GM18511 (cell line): Measurements from ENCODE around the gene CATSPERD.
A peak's percentile ranks its signal among the peaks of the same experiment; 100 is the strongest.

Experiments used
- ATAC-seq: cut with Tn5 transposase; IDR thresholded peaks from one replicate; pipeline ENCODE4 v1.9.1; 2021; ENCODE audit warnings: mild to moderate bottlenecking, moderate library complexity; ENCODE audit not compliant: unreplicated experiment

The CATSPERD gene

GRCh38 chr19:5823579-5824281, 103.3 kb downstream of the CATSPERD start:
- no peak for ATAC-seq

- ATAC-seq, result no peak
Observed at GRCh38 chr19:5824751-5825150, 104.3 kb downstream of the CATSPERD start.

- ATAC-seq, result no peak
Observed at GRCh38 chr19:5825178-5825577, 104.7 kb downstream of the CATSPERD start.

GRCh38 chr19:5826531-5827341, 106.3 kb downstream of the CATSPERD start:
- ATAC-seq, result no peak

- ATAC-seq, result no peak
Observed at GRCh38 chr19:5827342-5827890, 107.0 kb downstream of the CATSPERD start.

GRCh38 chr19:5827891-5828660, 107.6 kb downstream of the CATSPERD start:
- peak; percentile 71 for ATAC-seq
